ENCODE data around the gene SNRNP25. TPM values are rescaled to one million over a fixed set of nuclear protein-coding genes. Genes with fewer than 3 reads are reported as not detected.

Gene SNRNP25
- total and polyA plus RNA-seq, 5 donors from 2014 or later, result 9.4 to 29.1 (median 19.3) TPM

- no peaks in the 10 kb centered on the region for H3K9me3 Mint-ChIP-seq
- peaks cover 23% of the 10 kb centered on the region for H3K4me1 ChIP-seq (ENCODE audit: control insufficient read depth, insufficient read depth, low read length, poor library complexity, severe bottlenecking)
- ATAC-seq (ENCODE audit: low read depth in 2 of 2), result no peak
- H3K27ac Mint-ChIP-seq, result no peak overlapping the region
- H3K27ac ChIP-seq (ENCODE audit: insufficient read depth, low read length, poor library complexity, severe bottlenecking), result no peak overlapping the region
- DNase-seq, result no peak
- H3K4me3 ChIP-seq (ENCODE audit: low read depth, low read length), result no peak overlapping the region
- H3K36me3 ChIP-seq (ENCODE audit: control insufficient read depth, insufficient read depth, low read length), result peaks cover 6% of the 10 kb centered on the region
- no peaks in the 10 kb centered on the region for H3K27me3 Mint-ChIP-seq
- no peaks in the 10 kb centered on the region for H3K27me3 ChIP-seq (ENCODE audit: control insufficient read depth, insufficient read depth, low read length)
- H3K36me3 Mint-ChIP-seq, result peaks cover 6% of the 10 kb centered on the region
- no peaks in the 10 kb centered on the region for H3K9me3 ChIP-seq (ENCODE audit: control insufficient read depth in 2 of 2, low read length in 2 of 2)
- peak overlapping the region in 3 of 4 donors; percentile 63 to 90 (median 68) for H3K4me3 Mint-ChIP-seq
- peaks cover 6 to 25% (median 14%) of the 10 kb centered on the region in 4 donors for H3K4me1 Mint-ChIP-seq
Observed at GRCh38 chr16:56231-56927, 2.8 kb downstream of the SNRNP25 start.

GRCh38 chr16:57711-58110, 4.1 kb downstream of the SNRNP25 start:
- DNase-seq, result no peak
- H3K4me1 ChIP-seq (ENCODE audit: control insufficient read depth, insufficient read depth, low read length, poor library complexity, severe bottlenecking), result peaks cover 10% of the 10 kb centered on the region
- no peak overlapping the region for H3K4me3 ChIP-seq (ENCODE audit: low read depth, low read length)
- peaks cover 2 to 20% (median 10%) of the 10 kb centered on the region in 4 donors for H3K4me1 Mint-ChIP-seq
- H3K4me3 Mint-ChIP-seq, result no peak overlapping the region
- no peaks in the 10 kb centered on the region for H3K9me3 ChIP-seq (ENCODE audit: control insufficient read depth in 2 of 2, low read length in 2 of 2)
- ATAC-seq (ENCODE audit: low read depth in 2 of 2), result no peak
- H3K9me3 Mint-ChIP-seq, result no peaks in the 10 kb centered on the region
- H3K36me3 ChIP-seq (ENCODE audit: control insufficient read depth, insufficient read depth, low read length), result peaks cover 6% of the 10 kb centered on the region
- peaks cover 4% of the 10 kb centered on the region for H3K36me3 Mint-ChIP-seq
- no peaks in the 10 kb centered on the region for H3K27me3 ChIP-seq (ENCODE audit: control insufficient read depth, insufficient read depth, low read length)
- H3K27me3 Mint-ChIP-seq, result no peaks in the 10 kb centered on the region
- H3K27ac ChIP-seq (ENCODE audit: insufficient read depth, low read length, poor library complexity, severe bottlenecking), result no peak overlapping the region
- H3K27ac Mint-ChIP-seq, result no peak overlapping the region

GRCh38 chr16:58491-59439, 5.1 kb downstream of the SNRNP25 start:
- Histone ChIP-seq H3K4me1 (ENCODE audit: control insufficient read depth, insufficient read depth, low read length, poor library complexity, severe bottlenecking) (peaks cover 10% of the 10 kb centered on the region), H3K27ac (ENCODE audit: insufficient read depth, low read length, poor library complexity, severe bottlenecking) (no peak overlapping the region), H3K9me3 (ENCODE audit: control insufficient read depth in 2 of 2, low read length in 2 of 2) (no peaks in the 10 kb centered on the region), H3K27me3 (ENCODE audit: control insufficient read depth, insufficient read depth, low read length) (no peaks in the 10 kb centered on the region), H3K36me3 (ENCODE audit: control insufficient read depth, insufficient read depth, low read length) (peaks cover 6% of the 10 kb centered on the region), H3K4me3 (ENCODE audit: low read depth, low read length) (no peak overlapping the region)
- H3K27me3 Mint-ChIP-seq, result peaks cover 4% of the 10 kb centered on the region
- peaks cover 4% of the 10 kb centered on the region for H3K36me3 Mint-ChIP-seq
- ATAC-seq (ENCODE audit: low read depth in 2 of 2), result no peak
- H3K27ac Mint-ChIP-seq, result no peak overlapping the region
- peaks cover 0 to 10% (median 5%) of the 10 kb centered on the region in 4 donors for H3K4me1 Mint-ChIP-seq
- H3K4me3 Mint-ChIP-seq, result no peak overlapping the region
- H3K9me3 Mint-ChIP-seq, result no peaks in the 10 kb centered on the region
- no peak for DNase-seq

- no peaks in the 10 kb centered on the region for H3K9me3 Mint-ChIP-seq
- H3K4me3 ChIP-seq (ENCODE audit: low read depth, low read length), result no peak overlapping the region
- no peaks in the 10 kb centered on the region for H3K9me3 ChIP-seq (ENCODE audit: control insufficient read depth in 2 of 2, low read length in 2 of 2)
- H3K27me3 ChIP-seq (ENCODE audit: control insufficient read depth, insufficient read depth, low read length), result no peaks in the 10 kb centered on the region
- no peak for DNase-seq
- ATAC-seq (ENCODE audit: low read depth in 2 of 2), result no peak
- H3K36me3 Mint-ChIP-seq, result peaks cover 4% of the 10 kb centered on the region
- H3K4me1 ChIP-seq (ENCODE audit: control insufficient read depth, insufficient read depth, low read length, poor library complexity, severe bottlenecking), result peaks cover 2% of the 10 kb centered on the region
- peaks cover 6% of the 10 kb centered on the region for H3K36me3 ChIP-seq (ENCODE audit: control insufficient read depth, insufficient read depth, low read length)
- no peak overlapping the region for H3K27ac Mint-ChIP-seq
- H3K27me3 Mint-ChIP-seq, result peaks cover 4% of the 10 kb centered on the region
- H3K4me3 Mint-ChIP-seq, result peak overlapping the region in 1 of 4 donors; percentile 32
- peaks cover 0 to 5% (median under 1%) of the 10 kb centered on the region in 4 donors for H3K4me1 Mint-ChIP-seq
- H3K27ac ChIP-seq (ENCODE audit: insufficient read depth, low read length, poor library complexity, severe bottlenecking), result no peak overlapping the region
Observed at GRCh38 chr16:59440-60059, 5.9 kb downstream of the SNRNP25 start.

GRCh38 chr16:60166-60565, 6.5 kb downstream of the SNRNP25 start:
- Mint-ChIP-seq H3K4me3 (peak overlapping the region in 1 of 4 donors; percentile 32), H3K27me3 (peaks cover 5% of the 10 kb centered on the region), H3K27ac (no peak overlapping the region), H3K36me3 (peaks cover 4% of the 10 kb centered on the region), H3K9me3 (no peaks in the 10 kb centered on the region), H3K4me1 (peaks cover 0 to 3% (median 0%) of the 10 kb centered on the region in 4 donors)
- peaks cover 6% of the 10 kb centered on the region for H3K36me3 ChIP-seq (ENCODE audit: control insufficient read depth, insufficient read depth, low read length)
- no peak for ATAC-seq (ENCODE audit: low read depth in 2 of 2)
- no peak overlapping the region for H3K4me3 ChIP-seq (ENCODE audit: low read depth, low read length)
- H3K27ac ChIP-seq (ENCODE audit: insufficient read depth, low read length, poor library complexity, severe bottlenecking), result no peak overlapping the region
- DNase-seq, result no peak
- no peaks in the 10 kb centered on the region for H3K4me1 ChIP-seq (ENCODE audit: control insufficient read depth, insufficient read depth, low read length, poor library complexity, severe bottlenecking)
- H3K27me3 ChIP-seq (ENCODE audit: control insufficient read depth, insufficient read depth, low read length), result no peaks in the 10 kb centered on the region
- no peaks in the 10 kb centered on the region for H3K9me3 ChIP-seq (ENCODE audit: control insufficient read depth in 2 of 2, low read length in 2 of 2)

- no peaks in the 10 kb centered on the region for H3K4me1 ChIP-seq (ENCODE audit: control insufficient read depth, insufficient read depth, low read length, poor library complexity, severe bottlenecking)
- H3K4me3 ChIP-seq (ENCODE audit: low read depth, low read length), result no peak overlapping the region
- peaks cover 13% of the 10 kb centered on the region for H3K27me3 Mint-ChIP-seq
- no peaks in the 10 kb centered on the region for H3K27me3 ChIP-seq (ENCODE audit: control insufficient read depth, insufficient read depth, low read length)
- no peak overlapping the region for H3K27ac Mint-ChIP-seq
- DNase-seq, result no peak
- H3K36me3 Mint-ChIP-seq, result peaks cover under 1% of the 10 kb centered on the region
- H3K9me3 ChIP-seq (ENCODE audit: control insufficient read depth in 2 of 2, low read length in 2 of 2), result no peaks in the 10 kb centered on the region
- ATAC-seq (ENCODE audit: low read depth in 2 of 2), result no peak
- H3K4me1 Mint-ChIP-seq, result peaks cover 0 to 6% (median 3%) of the 10 kb centered on the region in 4 donors
- H3K27ac ChIP-seq (ENCODE audit: insufficient read depth, low read length, poor library complexity, severe bottlenecking), result no peak overlapping the region
- H3K9me3 Mint-ChIP-seq, result no peaks in the 10 kb centered on the region
- peaks cover 1% of the 10 kb centered on the region for H3K36me3 ChIP-seq (ENCODE audit: control insufficient read depth, insufficient read depth, low read length)
- no peak overlapping the region for H3K4me3 Mint-ChIP-seq
Observed at GRCh38 chr16:60929-61878, 7.6 kb downstream of the SNRNP25 start.

- Histone ChIP-seq H3K27ac (ENCODE audit: insufficient read depth, low read length, poor library complexity, severe bottlenecking) (no peak overlapping the region), H3K9me3 (ENCODE audit: control insufficient read depth in 2 of 2, low read length in 2 of 2) (no peaks in the 10 kb centered on the region), H3K4me3 (ENCODE audit: low read depth, low read length) (no peak overlapping the region), H3K4me1 (ENCODE audit: control insufficient read depth, insufficient read depth, low read length, poor library complexity, severe bottlenecking) (no peaks in the 10 kb centered on the region), H3K27me3 (ENCODE audit: control insufficient read depth, insufficient read depth, low read length) (no peaks in the 10 kb centered on the region), H3K36me3 (ENCODE audit: control insufficient read depth, insufficient read depth, low read length) (no peaks in the 10 kb centered on the region)
- H3K27ac Mint-ChIP-seq, result no peak overlapping the region
- peaks cover 13% of the 10 kb centered on the region for H3K27me3 Mint-ChIP-seq
- H3K4me1 Mint-ChIP-seq, result peaks cover 0 to 6% (median 3%) of the 10 kb centered on the region in 4 donors
- ATAC-seq (ENCODE audit: low read depth in 2 of 2) (no peak), DNase-seq (no peak)
- H3K36me3 Mint-ChIP-seq, result no peaks in the 10 kb centered on the region
- H3K4me3 Mint-ChIP-seq, result no peak overlapping the region
- no peaks in the 10 kb centered on the region for H3K9me3 Mint-ChIP-seq
Observed at GRCh38 chr16:61879-62281, 8.3 kb downstream of the SNRNP25 start.

All from CD4-positive, CD25-positive, alpha-beta regulatory T cell (primary cell).